Measurements from ENCODE around the gene PFKP.

The PFKP gene

GRCh38 chr10:3141351-3142005 lies 74.1 kb downstream of the PFKP start:
- no peak for DNase-seq
- no peak for TF ChIP-seq GATA1 (IDR thresholded peaks at IDR 0.05; ENCODE audit: low read depth, low read length)
- no peak for TF ChIP-seq POLR2A (IDR thresholded peaks at IDR 0.05; ENCODE audit: low read length)

DNA sequence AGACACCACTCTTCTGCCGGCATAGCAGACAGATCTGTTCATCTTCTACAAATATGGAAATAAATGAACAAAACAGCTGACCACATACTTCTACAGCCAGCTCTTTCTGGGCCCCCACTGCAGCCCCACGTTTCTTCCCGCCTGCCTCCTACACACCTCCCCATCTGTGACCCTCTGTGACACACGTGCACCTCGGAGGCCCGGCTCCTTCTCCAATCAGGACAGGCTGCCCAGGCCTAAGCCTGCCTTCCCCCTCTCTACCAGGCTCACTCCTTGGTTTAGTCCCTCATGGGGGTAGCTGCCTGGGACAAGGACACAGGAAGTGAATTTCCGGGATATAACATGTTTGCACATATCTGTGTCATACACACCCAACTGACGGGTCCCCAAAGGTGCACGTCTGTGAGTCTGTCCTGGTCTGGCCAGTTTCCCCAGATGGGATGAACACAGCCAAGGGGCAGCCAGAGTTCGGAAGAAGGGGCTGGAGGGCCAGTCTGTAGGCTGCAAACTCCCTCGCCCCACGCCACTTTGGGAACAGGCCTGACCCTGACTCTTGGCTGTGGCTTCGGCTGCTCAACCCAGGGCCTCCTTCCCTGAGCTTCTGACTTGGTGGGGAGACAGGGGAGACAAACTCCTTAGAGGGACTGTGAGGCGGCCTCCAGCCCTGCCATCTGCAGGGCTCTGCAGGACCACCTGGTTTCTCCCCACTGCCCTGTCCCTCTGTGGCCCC lies 75.0 kb downstream of the PFKP start:
- no peak for DNase-seq
- TF ChIP-seq POLR2A (IDR thresholded peaks at IDR 0.05; ENCODE audit: low read length) (no peak), GATA1 (IDR thresholded peaks at IDR 0.05; ENCODE audit: low read depth, low read length) (no peak)

- TF ChIP-seq POLR2A (IDR thresholded peaks at IDR 0.05; ENCODE audit: low read length): no peak
- no peak for TF ChIP-seq GATA1 (IDR thresholded peaks at IDR 0.05; ENCODE audit: low read depth, low read length)
- DNase-seq: no peak
These were observed 76.0 kb downstream of the PFKP start for GRCh38 chr10:3143366-3143765.

DNA sequence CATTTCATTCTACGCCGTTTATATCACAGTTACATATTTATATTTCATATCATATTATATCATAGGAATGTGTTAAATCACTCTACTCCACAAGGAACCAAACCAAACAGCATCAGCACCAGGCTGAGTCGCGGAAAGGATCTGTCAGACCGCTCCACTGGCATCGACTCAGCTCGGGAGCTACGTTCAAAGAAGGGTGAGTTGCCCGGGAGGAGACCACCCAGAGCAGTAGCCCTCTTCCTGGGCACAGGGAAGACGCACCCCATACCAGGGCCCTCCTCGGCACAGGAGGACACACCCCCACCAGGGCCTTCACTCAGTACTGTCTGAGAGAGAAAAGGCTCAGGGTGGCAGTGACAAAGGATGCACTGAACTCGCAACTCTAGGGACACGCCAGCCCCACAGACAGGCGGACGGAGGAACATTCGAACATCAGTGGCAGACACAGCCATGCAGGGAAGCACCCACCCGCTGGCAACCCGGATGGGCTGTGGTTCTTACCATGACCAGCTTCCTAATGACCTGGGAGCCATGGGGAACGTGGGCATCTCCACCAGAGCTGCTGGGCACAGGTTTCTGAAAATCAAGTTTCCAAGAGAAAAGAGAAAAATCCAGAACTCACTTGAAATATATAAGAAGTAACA lies 76.6 kb downstream of the PFKP start:
- DNase-seq: no peak
- TF ChIP-seq POLR2A (IDR thresholded peaks at IDR 0.05; ENCODE audit: low read length) (no peak), GATA1 (IDR thresholded peaks at IDR 0.05; ENCODE audit: low read depth, low read length) (no peak)

GRCh38 chr10:3145366-3145765 lies 78.0 kb downstream of the PFKP start:
- DNase-seq: no peak
- no peak for TF ChIP-seq GATA1 (IDR thresholded peaks at IDR 0.05; ENCODE audit: low read depth, low read length)
- TF ChIP-seq POLR2A (IDR thresholded peaks at IDR 0.05; ENCODE audit: low read length): no peak

- DNase-seq: no peak
- TF ChIP-seq POLR2A (IDR thresholded peaks at IDR 0.05; ENCODE audit: low read length): no peak
- no peak for TF ChIP-seq GATA1 (IDR thresholded peaks at IDR 0.05; ENCODE audit: low read depth, low read length)
These were observed 78.9 kb downstream of the PFKP start for GRCh38 chr10:3146289-3146688.

DNA sequence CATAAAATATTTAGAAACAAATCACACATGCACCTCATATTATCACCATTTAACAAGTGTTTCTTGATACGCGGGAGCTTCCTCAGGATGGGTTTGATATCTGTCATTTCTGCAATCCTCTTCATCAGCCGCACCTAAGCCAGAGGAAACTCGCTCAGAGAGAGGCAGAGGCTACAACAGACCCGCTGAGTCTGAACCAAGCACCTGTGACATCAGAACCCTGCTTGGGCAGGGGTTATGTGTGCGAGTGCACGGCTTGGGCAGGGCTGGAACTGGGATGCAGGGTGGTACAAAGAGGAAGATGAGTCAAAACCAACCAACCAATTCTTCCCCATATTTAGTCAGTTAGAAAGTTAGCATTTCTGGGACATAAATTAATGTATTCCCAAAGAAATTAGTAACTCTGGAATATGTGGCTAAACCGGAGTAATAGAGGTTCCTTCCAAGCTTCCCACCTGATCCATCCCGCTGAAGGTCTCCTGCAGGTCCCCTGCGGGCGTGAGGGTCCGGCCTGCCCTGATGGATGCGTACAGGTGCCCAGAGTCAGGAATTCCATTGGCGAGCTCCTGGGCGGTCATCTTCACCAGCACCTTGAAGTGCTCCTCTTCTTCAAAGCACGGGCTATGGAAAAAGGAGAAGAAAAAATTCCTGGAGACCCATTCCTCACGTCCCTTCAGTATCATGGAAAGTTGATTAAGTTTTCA lies 79.9 kb downstream of the PFKP start:
- TF ChIP-seq POLR2A (IDR thresholded peaks at IDR 0.05; ENCODE audit: low read length): no peak
- no peak for DNase-seq

- DNase-seq: no peak
- no peak for TF ChIP-seq POLR2A (IDR thresholded peaks at IDR 0.05; ENCODE audit: low read length)
- TF ChIP-seq GATA1 (IDR thresholded peaks at IDR 0.05; ENCODE audit: low read depth, low read length): no peak
These were observed 80.7 kb downstream of the PFKP start for GRCh38 chr10:3148041-3148440.

DNA sequence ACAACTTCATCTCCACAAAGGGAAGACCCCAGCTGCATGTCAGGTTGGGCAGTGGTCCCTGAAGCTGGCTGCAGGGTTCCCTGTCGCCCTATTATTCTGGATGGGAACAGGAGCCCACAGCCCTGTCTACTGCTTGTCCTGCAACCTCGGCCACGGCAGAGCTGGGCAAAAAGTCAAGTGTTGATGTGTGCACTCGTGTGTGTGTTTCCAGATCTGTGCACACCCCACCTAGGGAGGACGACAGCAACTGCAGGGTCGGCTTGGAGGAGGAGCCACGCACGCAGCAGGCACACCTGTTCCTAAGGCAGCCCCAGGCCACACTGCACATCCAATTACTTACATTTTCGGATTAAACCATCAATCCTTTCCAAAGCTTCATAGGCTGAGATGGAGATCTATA lies 81.6 kb downstream of the PFKP start:
- TF ChIP-seq POLR2A (IDR thresholded peaks at IDR 0.05; ENCODE audit: low read length) (no peak), GATA1 (IDR thresholded peaks at IDR 0.05; ENCODE audit: low read depth, low read length) (no peak)
- no peak for DNase-seq

DNA sequence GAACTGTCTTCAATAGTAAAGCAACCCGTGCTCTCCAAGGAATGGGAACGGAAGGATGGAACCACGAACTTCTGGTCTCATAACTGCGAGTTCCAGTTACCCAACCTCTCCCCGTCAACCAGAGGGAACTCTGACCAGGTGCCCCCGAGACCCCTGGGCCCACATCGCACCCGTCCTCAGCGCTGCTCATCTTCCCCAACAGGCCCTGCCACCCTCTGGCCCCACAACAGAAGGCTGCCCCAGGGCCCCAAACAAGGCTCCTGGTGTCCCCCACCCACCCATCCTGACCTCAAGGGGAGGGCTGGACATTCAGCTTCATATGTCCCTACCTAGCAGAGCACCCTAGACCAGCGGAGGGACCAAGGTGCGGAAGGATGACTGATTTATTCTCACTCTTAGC lies 82.6 kb downstream of the PFKP start:
- no peak for TF ChIP-seq POLR2A (IDR thresholded peaks at IDR 0.05; ENCODE audit: low read length)
- TF ChIP-seq GATA1 (IDR thresholded peaks at IDR 0.05; ENCODE audit: low read depth, low read length): no peak

DNA sequence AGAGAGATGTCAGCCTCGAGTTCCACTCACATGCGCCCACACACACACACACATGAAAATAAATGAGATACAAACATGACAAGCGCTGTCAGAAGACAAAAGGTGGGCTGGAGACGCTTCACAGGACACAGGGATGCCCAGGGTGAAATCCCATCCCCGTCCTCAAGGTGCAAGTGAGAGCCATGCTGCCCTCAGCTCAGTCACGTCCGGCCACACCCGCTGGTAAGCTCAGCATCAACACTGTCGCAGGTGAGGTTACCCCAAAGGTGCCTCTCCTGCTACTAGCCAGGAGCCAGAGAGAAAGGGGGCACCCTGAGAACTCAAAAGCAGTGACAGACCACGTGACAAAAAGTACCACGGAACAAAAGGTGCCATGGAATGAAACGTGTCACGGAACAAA lies 83.0 kb downstream of the PFKP start:
- TF ChIP-seq GATA1 (IDR thresholded peaks at IDR 0.05; ENCODE audit: low read depth, low read length): no peak
- TF ChIP-seq POLR2A (IDR thresholded peaks at IDR 0.05; ENCODE audit: low read length): no peak
- DNase-seq: no peak

More for the DNA sequence above, 82.6 kb downstream of the PFKP start:
- DNase-seq: no peak

GRCh38 chr10:3150961-3151360 lies 83.6 kb downstream of the PFKP start:
- no peak for TF ChIP-seq POLR2A (IDR thresholded peaks at IDR 0.05; ENCODE audit: low read length)
- no peak for TF ChIP-seq GATA1 (IDR thresholded peaks at IDR 0.05; ENCODE audit: low read depth, low read length)
- DNase-seq: no peak

DNA sequence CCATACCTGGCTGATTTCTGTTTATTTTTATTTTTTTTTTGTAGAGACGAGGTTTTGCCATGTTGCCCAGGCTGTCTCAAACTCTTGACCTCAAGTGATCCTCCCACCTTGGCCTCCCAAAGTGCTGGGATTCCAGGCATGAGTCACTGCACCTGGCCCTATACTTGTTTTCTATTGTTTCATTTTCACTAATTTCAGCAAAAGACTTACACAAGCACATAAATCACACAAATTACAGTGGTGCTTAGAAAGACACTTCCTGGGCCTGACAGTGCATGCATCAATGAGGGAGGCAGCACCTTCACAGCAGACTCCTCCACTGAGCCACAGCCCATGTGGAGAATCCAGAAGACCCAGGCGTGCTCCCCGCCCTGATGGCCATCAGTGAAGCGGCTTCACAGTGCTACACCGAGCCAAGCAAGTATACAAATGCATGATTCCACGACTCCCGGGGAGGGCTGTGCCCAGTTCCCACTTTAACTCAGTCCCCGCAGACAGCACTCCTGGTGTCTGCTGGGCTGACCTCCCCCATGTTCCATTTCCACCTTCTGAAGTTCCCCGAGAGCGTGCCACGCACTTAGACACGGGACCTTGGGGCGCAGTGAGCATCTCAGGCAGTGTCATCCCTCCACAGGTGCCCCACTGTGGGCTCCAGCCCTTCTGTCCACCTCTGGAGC lies 84.7 kb downstream of the PFKP start:
- TF ChIP-seq POLR2A (IDR thresholded peaks at IDR 0.05; ENCODE audit: low read length): no peak
- TF ChIP-seq GATA1 (IDR thresholded peaks at IDR 0.05; ENCODE audit: low read depth, low read length): no peak
- DNase-seq: no peak

DNA sequence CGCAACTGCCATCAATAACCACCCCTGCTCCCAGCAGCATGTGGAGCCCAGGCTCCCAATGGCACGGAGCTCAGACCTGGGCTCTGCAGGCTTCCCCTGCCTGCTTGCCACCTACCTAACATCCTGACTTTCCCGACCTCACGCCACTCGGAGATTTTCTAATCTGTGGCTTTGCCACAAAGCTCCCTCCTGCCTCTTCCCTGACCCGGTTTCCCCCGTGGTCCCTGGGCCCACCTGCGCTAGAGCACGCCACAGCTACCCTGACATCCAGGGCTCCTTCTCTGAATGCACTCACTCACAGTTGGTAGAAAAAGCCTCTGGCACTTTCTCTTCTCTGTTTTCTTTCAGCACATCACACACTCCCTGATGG lies 85.2 kb downstream of the PFKP start:
- TF ChIP-seq POLR2A (IDR thresholded peaks at IDR 0.05; ENCODE audit: low read length) (no peak), GATA1 (IDR thresholded peaks at IDR 0.05; ENCODE audit: low read depth, low read length) (no peak)
- no peak for DNase-seq
